Large intestine (tissue), 3 donors: Measurements from ENCODE around the gene PHLDB2. TPM values are rescaled to one million over a fixed set of nuclear protein-coding genes. Genes with fewer than 3 reads are reported as not detected.

Source experiments
- DNase-seq, 2 donors: peaks; one replicate each; pipeline versions ENCODE4 v3.0.0 to v3.0.0-alpha.2; 2013
- H3K27ac ChIP-seq: one replicate; pipeline ENCODE4 v1.5.1; 2013; ENCODE audit warnings: low read length
- H3K27me3 ChIP-seq: 2 replicates; pipeline ENCODE4 v1.6.1; 2013; ENCODE audit warnings: low read length; ENCODE audit not compliant: control insufficient read depth, insufficient read depth
- H3K36me3 ChIP-seq: 2 replicates; pipeline ENCODE4 v1.6.1; 2013; ENCODE audit warnings: low read length; ENCODE audit not compliant: control insufficient read depth, insufficient read depth
- H3K4me1 ChIP-seq: one replicate; pipeline ENCODE4 v1.6.1; 2013; ENCODE audit warnings: low read length; ENCODE audit not compliant: control insufficient read depth, insufficient read depth
- H3K4me3 ChIP-seq: one replicate; pipeline ENCODE4 v1.5.1; 2013; ENCODE audit warnings: low read length
- H3K9me3 ChIP-seq: one replicate; pipeline ENCODE4 v1.6.1; 2013; ENCODE audit warnings: mild to moderate bottlenecking, low read depth, low read length, moderate library complexity; ENCODE audit not compliant: control insufficient read depth
- WGBS: methylation state at CpG from one replicate; pipeline ENCODE4 v1.1.5; 2013; ENCODE audit warnings: low lambda C conversion rate; ENCODE audit not compliant: insufficient coverage; 5-methylcytosine and 5-hydroxymethylcytosine counted together
- polyA plus RNA-seq: library from polyadenylated mRNA; unstranded; fragments of 120-200 nt; gene quantifications from one replicate; pipeline ENCODE4 v1.2.1, GENCODE V29; 2013

Gene PHLDB2
- polyA plus RNA-seq, 1 donor = 22.2 TPM

GRCh38 chr3:111848283-111848682, 10.8 kb upstream of the PHLDB2 start:
- H3K4me1 ChIP-seq = peaks cover 9% of the 10 kb centered on the region
- H3K36me3 ChIP-seq = no peaks in the 10 kb centered on the region
- no peak for DNase-seq
- H3K9me3 ChIP-seq = no peaks in the 10 kb centered on the region
- H3K4me3 ChIP-seq = no peak overlapping the region
- H3K27me3 ChIP-seq = no peaks in the 10 kb centered on the region
- no CpG with 5 or more reads among the region's 1 CpG for WGBS
- no peak overlapping the region for H3K27ac ChIP-seq

GRCh38 chr3:111848778-111849177, 10.3 kb upstream of the PHLDB2 start:
- no peaks in the 10 kb centered on the region for H3K27me3 ChIP-seq
- no peak for DNase-seq
- H3K36me3 ChIP-seq = no peaks in the 10 kb centered on the region
- no peak overlapping the region for H3K4me3 ChIP-seq
- peaks cover 12% of the 10 kb centered on the region for H3K4me1 ChIP-seq
- WGBS = 100% methylated on average over 1 of the region's 2 CpGs
- no peaks in the 10 kb centered on the region for H3K9me3 ChIP-seq
- no peak overlapping the region for H3K27ac ChIP-seq

- no peaks in the 10 kb centered on the region for H3K9me3 ChIP-seq
- no peak overlapping the region for H3K27ac ChIP-seq
- DNase-seq = no peak
- peaks cover 19% of the 10 kb centered on the region for H3K4me1 ChIP-seq
- no peaks in the 10 kb centered on the region for H3K36me3 ChIP-seq
- no CpG with 5 or more reads among the region's 3 CpGs for WGBS
- H3K27me3 ChIP-seq = no peaks in the 10 kb centered on the region
- no peak overlapping the region for H3K4me3 ChIP-seq
These were observed 8.5 kb upstream of the PHLDB2 start for GRCh38 chr3:111850537-111850936.

GRCh38 chr3:111851511-111851954, 7.5 kb upstream of the PHLDB2 start:
- 88% methylated on average over 2 of the region's 8 CpGs for WGBS
- Histone ChIP-seq H3K36me3 (no peaks in the 10 kb centered on the region), H3K4me3 (no peak overlapping the region), H3K9me3 (no peaks in the 10 kb centered on the region), H3K4me1 (peaks cover 24% of the 10 kb centered on the region), H3K27ac (no peak overlapping the region), H3K27me3 (no peaks in the 10 kb centered on the region)
- DNase-seq = no peak

GRCh38 chr3:111852540-111852939, 6.5 kb upstream of the PHLDB2 start:
- no peaks in the 10 kb centered on the region for H3K27me3 ChIP-seq
- peaks cover 24% of the 10 kb centered on the region for H3K4me1 ChIP-seq
- peak in 1 of 2 donors; percentile 37 for DNase-seq
- H3K27ac ChIP-seq = no peak overlapping the region
- no peak overlapping the region for H3K4me3 ChIP-seq
- no peaks in the 10 kb centered on the region for H3K9me3 ChIP-seq
- no peaks in the 10 kb centered on the region for H3K36me3 ChIP-seq
- no CpG with 5 or more reads among the region's 3 CpGs for WGBS

- H3K4me3 ChIP-seq = no peak overlapping the region
- no peaks in the 10 kb centered on the region for H3K36me3 ChIP-seq
- WGBS = no CpG with 5 or more reads among the region's 1 CpG
- H3K27me3 ChIP-seq = no peaks in the 10 kb centered on the region
- H3K4me1 ChIP-seq = peaks cover 24% of the 10 kb centered on the region
- DNase-seq = no peak
- no peak overlapping the region for H3K27ac ChIP-seq
- no peaks in the 10 kb centered on the region for H3K9me3 ChIP-seq
These were observed 6.0 kb upstream of the PHLDB2 start for GRCh38 chr3:111853068-111853467.

- Histone ChIP-seq H3K4me3 (no peak overlapping the region), H3K4me1 (peaks cover 22% of the 10 kb centered on the region), H3K27me3 (no peaks in the 10 kb centered on the region), H3K27ac (no peak overlapping the region), H3K9me3 (no peaks in the 10 kb centered on the region), H3K36me3 (no peaks in the 10 kb centered on the region)
- peak in 1 of 2 donors; percentile 66 for DNase-seq
- 17% methylated on average over 1 of the region's 2 CpGs for WGBS
These were observed 4.1 kb upstream of the PHLDB2 start for GRCh38 chr3:111854990-111855389.

GRCh38 chr3:111856501-111856900, 2.6 kb upstream of the PHLDB2 start:
- Histone ChIP-seq H3K36me3 (no peaks in the 10 kb centered on the region), H3K4me1 (peaks cover 25% of the 10 kb centered on the region), H3K4me3 (no peak overlapping the region), H3K9me3 (no peaks in the 10 kb centered on the region), H3K27ac (no peak overlapping the region), H3K27me3 (no peaks in the 10 kb centered on the region)
- no CpG with 5 or more reads among the region's 3 CpGs for WGBS
- DNase-seq = no peak

- Histone ChIP-seq H3K27ac (no peak overlapping the region), H3K27me3 (no peaks in the 10 kb centered on the region), H3K9me3 (no peaks in the 10 kb centered on the region), H3K4me1 (peaks cover 25% of the 10 kb centered on the region), H3K4me3 (no peak overlapping the region), H3K36me3 (no peaks in the 10 kb centered on the region)
- WGBS = 93% methylated on average over 3 of the region's 6 CpGs
- no peak for DNase-seq
These were observed 1.6 kb upstream of the PHLDB2 start for GRCh38 chr3:111857474-111857873.

- H3K4me3 ChIP-seq = peak overlapping the region; percentile 83
- H3K27ac ChIP-seq = no peak overlapping the region
- H3K9me3 ChIP-seq = no peaks in the 10 kb centered on the region
- no CpG with 5 or more reads among the region's 10 CpGs for WGBS
- no peaks in the 10 kb centered on the region for H3K36me3 ChIP-seq
- H3K27me3 ChIP-seq = no peaks in the 10 kb centered on the region
- no peak for DNase-seq
- H3K4me1 ChIP-seq = peaks cover 17% of the 10 kb centered on the region
These were observed 423 bp upstream of the PHLDB2 start for GRCh38 chr3:111858642-111859041.

GRCh38 chr3:111859974-111860859, 1.2 kb downstream of the PHLDB2 start:
- H3K27me3 ChIP-seq = no peaks in the 10 kb centered on the region
- H3K4me1 ChIP-seq = peaks cover 20% of the 10 kb centered on the region
- peak overlapping the region; percentile 79 for H3K27ac ChIP-seq
- no CpG with 5 or more reads among the region's 35 CpGs for WGBS
- H3K4me3 ChIP-seq = peak overlapping the region; percentile 83
- H3K9me3 ChIP-seq = no peaks in the 10 kb centered on the region
- peak; percentile 64 to 87 for DNase-seq
- H3K36me3 ChIP-seq = no peaks in the 10 kb centered on the region
